ENCODE data around the gene RMND5A.
"Not testable (repeated sequence)": the region's sequence is repeated elsewhere in the genome, so short reads cannot be mapped to it uniquely, and the experiment has no call there.

Gene RMND5A

DNA sequence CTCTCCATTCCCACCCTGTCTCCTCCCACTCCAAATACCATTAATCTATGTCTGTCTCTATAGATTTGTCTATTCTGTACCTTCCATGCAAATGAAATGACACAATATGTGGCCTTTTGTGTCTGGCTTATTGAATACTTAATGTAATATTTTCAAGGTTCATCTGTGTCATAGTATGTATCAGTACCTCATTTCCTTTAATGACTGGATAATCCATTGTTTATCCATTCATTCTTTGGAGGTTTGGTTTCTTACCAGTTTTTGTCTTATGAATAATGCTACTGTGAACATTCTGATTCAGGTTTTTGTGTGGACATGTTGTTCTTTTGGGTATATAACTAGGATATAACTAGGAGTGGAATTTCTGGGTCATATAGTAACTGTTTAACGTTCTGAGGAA is 14.8 kb downstream of the RMND5A start:
- H3K27ac Mint-ChIP-seq; H3K4me3 Mint-ChIP-seq; H3K27me3 Mint-ChIP-seq; H3K36me3 Mint-ChIP-seq (ENCODE audit: low read depth); H3K9me3 Mint-ChIP-seq; H3K4me1 Mint-ChIP-seq (ENCODE audit: low read depth); intact Hi-C loops (cut with micrococcal nuclease): not testable (repeated sequence)

DNA sequence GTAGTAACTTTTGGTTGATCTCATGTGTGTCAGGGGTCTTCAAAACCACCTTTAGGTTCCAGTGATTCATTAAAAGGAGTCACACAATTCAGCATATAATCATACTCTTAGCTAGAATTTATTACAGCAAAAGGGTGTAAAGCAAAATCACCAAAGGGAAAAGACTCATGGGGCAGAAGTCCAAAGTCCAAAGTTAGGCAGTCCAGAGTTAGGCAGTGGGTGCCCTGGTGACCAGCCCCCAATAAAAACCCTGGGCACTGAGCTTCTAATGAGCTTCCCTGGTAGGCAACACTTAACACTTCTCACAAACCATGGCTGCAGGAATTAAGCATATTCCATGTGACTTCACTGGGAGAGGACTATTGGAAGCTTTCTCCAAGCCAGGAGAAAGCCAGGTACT is 19.4 kb downstream of the RMND5A start:
- H3K36me3 Mint-ChIP-seq (ENCODE audit: low read depth): peaks cover 24% of the 10 kb centered on the region
- H3K27ac Mint-ChIP-seq; H3K9me3 Mint-ChIP-seq; H3K4me3 Mint-ChIP-seq; H3K4me1 Mint-ChIP-seq (ENCODE audit: low read depth); H3K27me3 Mint-ChIP-seq; intact Hi-C loops (cut with micrococcal nuclease): not testable (repeated sequence)

GRCh38 chr2:86739889-86740288 is 19.8 kb downstream of the RMND5A start:
- H3K4me3 Mint-ChIP-seq; H3K9me3 Mint-ChIP-seq; H3K4me1 Mint-ChIP-seq (ENCODE audit: low read depth); H3K27me3 Mint-ChIP-seq; intact Hi-C loops (cut with micrococcal nuclease); H3K27ac Mint-ChIP-seq: not testable (repeated sequence)
- peaks cover 29% of the 10 kb centered on the region for H3K36me3 Mint-ChIP-seq (ENCODE audit: low read depth)

DNA sequence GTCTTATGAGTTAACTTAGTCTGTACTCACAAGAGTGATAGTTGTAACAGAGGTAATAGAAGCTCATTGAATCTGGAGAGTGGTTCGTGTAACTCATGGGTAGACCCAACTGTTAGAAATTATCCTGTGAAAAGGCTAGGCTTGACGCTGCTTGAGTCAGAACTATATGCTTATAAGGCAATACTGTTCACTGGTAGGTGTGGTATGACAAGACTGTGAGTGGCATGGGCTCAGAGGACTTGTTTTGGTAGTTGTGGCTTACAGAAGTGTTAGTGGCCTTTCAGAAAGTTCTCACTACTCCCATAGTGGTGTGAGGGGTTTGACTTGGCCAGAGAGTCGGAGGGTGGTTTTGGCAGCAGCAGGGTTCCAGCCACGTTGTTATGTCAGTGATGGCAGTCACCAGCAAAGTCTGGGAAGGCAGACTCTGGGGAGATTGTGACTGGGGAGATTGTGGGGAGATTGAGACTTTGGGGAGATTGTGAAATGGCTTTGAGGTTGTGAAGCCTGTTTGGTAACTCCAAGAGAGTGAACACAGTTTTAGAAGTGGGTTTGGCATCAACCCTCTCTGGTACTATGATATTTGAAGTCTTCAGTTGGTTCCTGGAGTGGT is 21.9 kb downstream of the RMND5A start:
- H3K4me1 Mint-ChIP-seq (ENCODE audit: low read depth); H3K27ac Mint-ChIP-seq; intact Hi-C loops (cut with micrococcal nuclease); H3K9me3 Mint-ChIP-seq; H3K4me3 Mint-ChIP-seq; H3K27me3 Mint-ChIP-seq: not testable (repeated sequence)
- H3K36me3 Mint-ChIP-seq (ENCODE audit: low read depth): peaks cover 46% of the 10 kb centered on the region

DNA sequence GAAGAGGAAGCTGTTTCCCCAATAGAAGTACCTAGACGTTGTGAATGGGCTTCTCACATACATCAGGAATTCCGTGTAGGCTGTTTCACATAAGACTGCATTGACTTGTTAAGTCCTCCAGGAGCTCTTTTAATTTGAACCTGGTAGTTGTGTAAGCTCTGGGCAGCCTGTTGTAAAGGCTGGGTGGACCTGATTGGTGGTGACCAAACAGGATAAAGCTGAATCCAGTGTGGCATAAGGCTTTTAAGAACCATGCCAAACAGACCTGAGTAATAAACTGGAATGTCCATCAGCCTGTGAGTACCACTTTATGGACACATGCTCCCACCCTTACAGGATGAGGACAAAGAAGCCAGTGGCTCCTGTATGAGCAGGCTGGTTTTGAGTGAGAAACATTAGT is 24.1 kb downstream of the RMND5A start:
- H3K9me3 Mint-ChIP-seq: no peaks in the 10 kb centered on the region
- H3K4me1 Mint-ChIP-seq (ENCODE audit: low read depth): peaks cover 9% of the 10 kb centered on the region
- intact Hi-C loops (cut with micrococcal nuclease): no loop called here
- H3K27me3 Mint-ChIP-seq: no peaks in the 10 kb centered on the region
- H3K36me3 Mint-ChIP-seq (ENCODE audit: low read depth): peaks cover 55% of the 10 kb centered on the region
- H3K27ac Mint-ChIP-seq: no peak overlapping the region
- no peak overlapping the region for H3K4me3 Mint-ChIP-seq

GRCh38 chr2:86746939-86747338 is 26.8 kb downstream of the RMND5A start:
- H3K27me3 Mint-ChIP-seq: no peaks in the 10 kb centered on the region
- intact Hi-C loops (cut with micrococcal nuclease): no loop called here
- peaks cover 81% of the 10 kb centered on the region for H3K36me3 Mint-ChIP-seq (ENCODE audit: low read depth)
- peaks cover 22% of the 10 kb centered on the region for H3K9me3 Mint-ChIP-seq
- no peak overlapping the region for H3K27ac Mint-ChIP-seq
- peaks cover 9% of the 10 kb centered on the region for H3K4me1 Mint-ChIP-seq (ENCODE audit: low read depth)
- H3K4me3 Mint-ChIP-seq: no peak overlapping the region

DNA sequence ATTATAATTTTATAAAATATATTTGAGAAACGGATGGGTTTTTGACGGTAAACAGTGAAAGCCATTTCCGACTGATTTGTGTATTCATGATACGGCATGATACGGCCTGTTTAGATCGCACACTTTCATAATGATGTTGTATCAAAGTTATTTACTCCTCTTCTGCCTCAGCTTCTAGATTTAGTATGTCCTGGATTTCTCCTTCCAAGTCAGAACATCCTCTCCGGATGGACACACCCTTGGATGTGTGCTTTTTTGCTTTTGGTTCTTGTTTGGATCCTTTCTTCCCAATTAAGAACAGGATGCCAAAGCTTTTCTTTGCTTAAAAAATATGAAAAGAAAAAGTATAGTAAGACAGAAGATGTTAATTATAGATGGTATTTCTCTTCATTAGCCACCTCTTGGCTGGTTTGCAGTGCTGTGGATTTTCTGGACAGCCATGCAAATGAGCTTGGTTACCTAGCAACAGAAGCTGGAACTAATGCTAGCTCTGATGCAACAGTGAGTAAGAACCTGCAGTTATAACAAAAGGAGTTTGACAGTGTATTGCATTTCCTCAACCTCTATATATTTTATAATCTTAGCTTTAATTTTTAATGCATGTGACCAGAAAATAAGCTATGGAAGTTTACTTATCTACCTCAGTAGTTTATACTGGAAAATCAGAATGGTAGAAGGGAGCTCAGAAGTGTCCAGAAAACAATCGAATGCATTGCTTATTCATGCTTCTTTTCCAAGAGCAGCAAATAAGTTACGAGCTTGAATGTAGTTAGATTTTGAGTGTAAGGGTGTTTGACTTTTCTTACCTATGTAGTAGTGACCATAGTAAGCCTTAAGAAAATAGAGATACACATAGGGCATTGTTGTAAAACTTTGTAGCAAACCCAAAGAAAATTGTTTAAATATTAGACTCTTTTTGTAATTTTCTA is 27.9 kb downstream of the RMND5A start:
- H3K27ac Mint-ChIP-seq: no peak overlapping the region
- peaks cover 22% of the 10 kb centered on the region for H3K9me3 Mint-ChIP-seq
- no peaks in the 10 kb centered on the region for H3K27me3 Mint-ChIP-seq
- H3K4me1 Mint-ChIP-seq (ENCODE audit: low read depth): peaks cover 9% of the 10 kb centered on the region
- intact Hi-C loops (cut with micrococcal nuclease): no loop called here
- H3K4me3 Mint-ChIP-seq: no peak overlapping the region
- H3K36me3 Mint-ChIP-seq (ENCODE audit: low read depth): peaks cover 83% of the 10 kb centered on the region

DNA sequence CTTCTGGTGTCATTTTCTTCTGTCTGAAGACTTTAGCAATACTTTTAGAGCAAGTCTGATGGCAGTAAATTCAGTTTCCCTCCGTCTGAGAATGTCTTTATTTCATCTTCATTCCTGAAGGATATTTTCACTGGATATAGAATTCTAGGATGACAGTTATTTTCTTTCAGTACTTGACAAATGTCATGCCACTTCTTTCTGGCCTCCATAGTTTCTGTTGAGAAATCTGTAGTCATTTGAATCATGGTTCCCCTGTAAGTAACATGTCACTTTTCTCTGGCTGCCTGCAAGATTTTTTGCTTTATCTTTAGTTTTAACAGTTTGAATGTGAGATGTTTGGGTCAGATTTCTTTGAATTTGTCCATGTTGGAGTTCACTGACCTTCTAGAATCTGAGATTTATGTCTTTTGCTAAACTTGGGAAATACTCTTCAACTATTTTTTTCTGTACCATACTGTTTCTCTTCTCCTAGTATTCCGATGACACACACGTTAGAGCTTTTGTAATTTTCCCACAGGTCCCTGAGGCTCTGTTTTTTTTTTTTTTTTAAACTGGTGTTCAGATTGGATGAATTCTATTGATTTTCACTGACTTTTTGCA is 30.2 kb downstream of the RMND5A start:
- peaks cover 82% of the 10 kb centered on the region for H3K36me3 Mint-ChIP-seq (ENCODE audit: low read depth)
- intact Hi-C loops (cut with micrococcal nuclease): no loop called here
- no peak overlapping the region for H3K4me3 Mint-ChIP-seq
- peaks cover 22% of the 10 kb centered on the region for H3K9me3 Mint-ChIP-seq
- no peak overlapping the region for H3K27ac Mint-ChIP-seq
- H3K4me1 Mint-ChIP-seq (ENCODE audit: low read depth): peaks cover 7% of the 10 kb centered on the region
- H3K27me3 Mint-ChIP-seq: no peaks in the 10 kb centered on the region

GRCh38 chr2:86751778-86752177 is 31.7 kb downstream of the RMND5A start:
- Mint-ChIP-seq H3K27ac (no peak overlapping the region), H3K4me1 (ENCODE audit: low read depth) (peaks cover 4% of the 10 kb centered on the region), H3K36me3 (ENCODE audit: low read depth) (peaks cover 85% of the 10 kb centered on the region), H3K9me3 (peaks cover 22% of the 10 kb centered on the region), H3K27me3 (no peaks in the 10 kb centered on the region), H3K4me3 (no peak overlapping the region)
- intact Hi-C loops (cut with micrococcal nuclease): no loop called here

DNA sequence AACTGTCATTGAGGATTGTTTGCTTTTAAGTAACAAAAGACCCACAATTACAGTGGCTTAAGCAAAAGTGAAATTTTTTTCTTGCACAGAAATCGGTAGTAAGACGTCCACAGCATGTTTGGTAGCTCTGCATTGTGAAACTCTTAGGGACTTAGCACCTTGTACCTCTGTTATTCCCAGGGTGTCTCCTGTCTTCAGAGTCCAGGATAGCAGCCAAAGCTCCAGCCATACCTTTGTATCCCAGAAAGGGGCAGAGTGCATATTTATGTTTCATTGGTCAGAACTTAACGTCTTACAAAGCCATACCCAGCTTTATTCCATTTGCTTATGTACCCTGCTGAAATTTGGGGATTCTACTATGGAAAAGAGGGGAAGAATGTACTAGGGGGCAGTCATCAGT is 32.8 kb downstream of the RMND5A start:
- Mint-ChIP-seq H3K4me1 (ENCODE audit: low read depth) (no peaks in the 10 kb centered on the region), H3K27me3 (no peaks in the 10 kb centered on the region), H3K4me3 (no peak overlapping the region), H3K9me3 (peaks cover 22% of the 10 kb centered on the region), H3K27ac (no peak overlapping the region), H3K36me3 (ENCODE audit: low read depth) (peaks cover 81% of the 10 kb centered on the region)
- intact Hi-C loops (cut with micrococcal nuclease): no loop called here

DNA sequence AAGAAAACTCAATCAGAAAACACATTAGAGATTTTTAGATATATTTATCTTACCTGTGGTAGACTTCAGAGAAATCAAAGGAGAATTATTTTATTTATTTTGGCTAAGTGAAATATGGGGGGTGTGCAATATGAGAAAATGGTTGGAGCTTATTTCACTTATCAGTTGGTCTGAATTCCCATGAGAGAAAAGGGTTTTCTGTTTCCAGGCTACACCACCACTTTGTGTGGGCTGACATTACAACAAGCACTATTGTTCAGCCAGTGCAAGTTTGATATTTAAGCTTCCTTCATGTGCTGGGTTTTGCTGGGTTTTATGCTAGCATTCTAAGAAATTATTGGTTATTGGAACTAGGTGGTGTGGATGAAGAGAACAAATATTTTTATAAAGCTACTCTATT is 33.5 kb downstream of the RMND5A start:
- Mint-ChIP-seq H3K9me3 (peaks cover 22% of the 10 kb centered on the region), H3K36me3 (ENCODE audit: low read depth) (peaks cover 81% of the 10 kb centered on the region), H3K4me3 (no peak overlapping the region), H3K27me3 (no peaks in the 10 kb centered on the region), H3K4me1 (ENCODE audit: low read depth) (no peaks in the 10 kb centered on the region), H3K27ac (no peak overlapping the region)
- intact Hi-C loops (cut with micrococcal nuclease): no loop called here

DNA sequence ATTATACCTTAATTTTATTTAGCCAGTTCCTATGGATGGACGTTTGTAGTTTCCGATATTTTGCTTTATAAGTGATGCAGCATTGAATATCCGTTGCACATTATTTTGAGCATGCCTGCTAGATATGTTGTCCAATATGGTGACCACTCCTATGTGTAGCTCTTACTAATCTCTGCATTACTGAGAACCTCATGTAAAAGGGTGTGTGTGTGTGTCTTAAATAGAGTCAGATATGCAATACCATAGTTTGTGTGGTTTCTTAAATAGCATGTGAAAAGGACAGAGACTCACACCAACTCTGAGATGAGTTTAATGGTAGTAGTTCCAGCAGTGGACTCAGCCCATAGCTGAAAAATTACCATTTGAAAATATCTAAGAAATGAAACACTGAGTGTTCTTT is 38.3 kb downstream of the RMND5A start:
- intact Hi-C loops (cut with micrococcal nuclease): no loop called here
- H3K27ac Mint-ChIP-seq: no peak overlapping the region
- no peak overlapping the region for H3K4me3 Mint-ChIP-seq
- peaks cover 5% of the 10 kb centered on the region for H3K4me1 Mint-ChIP-seq (ENCODE audit: low read depth)
- H3K9me3 Mint-ChIP-seq: no peaks in the 10 kb centered on the region
- H3K36me3 Mint-ChIP-seq (ENCODE audit: low read depth): peaks cover 51% of the 10 kb centered on the region
- no peaks in the 10 kb centered on the region for H3K27me3 Mint-ChIP-seq

- peaks cover 34% of the 10 kb centered on the region for H3K36me3 Mint-ChIP-seq (ENCODE audit: low read depth)
- intact Hi-C loops (cut with micrococcal nuclease): no loop called here
- H3K27ac Mint-ChIP-seq: no peak overlapping the region
Observed at GRCh38 chr2:86760371-86760770, 40.3 kb downstream of the RMND5A start.

GRCh38 chr2:86764661-86765309 is 44.7 kb downstream of the RMND5A start:
- intact Hi-C loops (cut with micrococcal nuclease): loop anchor here (5.0 kb wide), 1 partner anchor 43 kb away; no protein-coding TSS in a partner anchor
- Mint-ChIP-seq H3K27ac (no peak overlapping the region), H3K4me3 (no peak overlapping the region), H3K27me3 (no peaks in the 10 kb centered on the region), H3K36me3 (ENCODE audit: low read depth) (peaks cover 41% of the 10 kb centered on the region), H3K4me1 (ENCODE audit: low read depth) (peaks cover 5% of the 10 kb centered on the region), H3K9me3 (no peaks in the 10 kb centered on the region)

More at GRCh38 chr2:86760371-86760770, 40.3 kb downstream of the RMND5A start:
- H3K27me3 Mint-ChIP-seq: no peaks in the 10 kb centered on the region
- no peak overlapping the region for H3K4me3 Mint-ChIP-seq
- H3K4me1 Mint-ChIP-seq (ENCODE audit: low read depth): peaks cover 5% of the 10 kb centered on the region
- no peaks in the 10 kb centered on the region for H3K9me3 Mint-ChIP-seq

Measured in dendritic cell treated with granulocyte-macrophage colony-stimulating factor and Interleukin-4, amounts not matched to agents 40 ng/mL and 50 ng/mL, for 4 days (primary cell).